Lower leg skin (tissue), 3 donors: Measurements from ENCODE around the gene TMEM63A.

ENCODE experiments used
- CTCF ChIP-seq, 3 donors: fragments of 450-650 bp; IDR thresholded peaks; one replicate each; pipeline ENCODE4 v1.5.1; 2016; ENCODE audit warnings: antibody characterized with exemption in 3 of 3, mild to moderate bottlenecking in 3 of 3, moderate library complexity in 2 of 3
- POLR2A ChIP-seq, 2 donors: fragments of 450-650 bp; IDR thresholded peaks; one replicate each; pipeline ENCODE4 v1.6.1; 2016 to 2017; ENCODE audit warnings: antibody characterized with exemption in 2 of 2, mild to moderate bottlenecking in 1 of 2, moderate library complexity in 1 of 2

GRCh38 chr1:225871359-225872074 lies 10.7 kb downstream of the TMEM63A start:
- TF ChIP-seq POLR2A (IDR thresholded peaks at IDR 0.05) (no peak), CTCF (IDR thresholded peaks at IDR 0.05) (no peak)
